GM13976 (cell line): ENCODE data around the gene STPG1.
A peak's percentile ranks its signal among the peaks of the same experiment; 100 is the strongest.

Experiments used
- DNase-seq: peaks from one replicate; pipeline ENCODE4 v3.0.0; 2012; ENCODE audit warnings: low spot score
- in situ Hi-C: fragments of 300-500 bp; cut with MboI; formaldehyde crosslinking; loops from one replicate; pipeline ENCODE4 v1.12.0; 2022; ENCODE audit warnings: low sequenced_read_pairs, mixed read lengths, inconsistent platforms; ENCODE audit not compliant: unreplicated experiment
- TF ChIP-seq, protein P1 (sequence below): IDR thresholded peaks from 2 replicates; pipeline ENCODE4 v1.5.1; 2012; ENCODE audit warnings: borderline replicate concordance, mild to moderate bottlenecking; ENCODE audit not compliant: insufficient read depth; ENCODE audit errors: extremely low read depth, missing control alignments, control extremely low read depth

Gene STPG1

DNA sequence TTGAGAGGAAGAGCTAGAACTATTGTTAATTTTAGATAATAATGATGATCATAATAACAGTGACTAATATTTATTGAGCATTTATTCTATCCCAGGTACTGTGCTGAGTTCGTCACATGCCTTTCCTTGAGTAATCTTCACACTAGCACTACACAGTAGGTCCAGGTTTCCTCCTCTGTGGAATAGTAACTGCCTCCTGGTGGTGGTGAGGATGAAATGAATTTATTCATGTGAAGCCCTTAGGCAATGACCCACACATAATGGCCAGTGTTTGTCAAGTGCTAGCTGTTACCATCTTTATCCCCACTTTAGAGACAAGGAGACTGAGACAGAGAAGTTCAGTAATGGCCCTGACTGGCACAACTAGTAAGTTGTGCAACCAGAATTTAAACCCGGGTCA lies 7.9 kb upstream of the STPG1 start:
- TF ChIP-seq, protein P1, sequence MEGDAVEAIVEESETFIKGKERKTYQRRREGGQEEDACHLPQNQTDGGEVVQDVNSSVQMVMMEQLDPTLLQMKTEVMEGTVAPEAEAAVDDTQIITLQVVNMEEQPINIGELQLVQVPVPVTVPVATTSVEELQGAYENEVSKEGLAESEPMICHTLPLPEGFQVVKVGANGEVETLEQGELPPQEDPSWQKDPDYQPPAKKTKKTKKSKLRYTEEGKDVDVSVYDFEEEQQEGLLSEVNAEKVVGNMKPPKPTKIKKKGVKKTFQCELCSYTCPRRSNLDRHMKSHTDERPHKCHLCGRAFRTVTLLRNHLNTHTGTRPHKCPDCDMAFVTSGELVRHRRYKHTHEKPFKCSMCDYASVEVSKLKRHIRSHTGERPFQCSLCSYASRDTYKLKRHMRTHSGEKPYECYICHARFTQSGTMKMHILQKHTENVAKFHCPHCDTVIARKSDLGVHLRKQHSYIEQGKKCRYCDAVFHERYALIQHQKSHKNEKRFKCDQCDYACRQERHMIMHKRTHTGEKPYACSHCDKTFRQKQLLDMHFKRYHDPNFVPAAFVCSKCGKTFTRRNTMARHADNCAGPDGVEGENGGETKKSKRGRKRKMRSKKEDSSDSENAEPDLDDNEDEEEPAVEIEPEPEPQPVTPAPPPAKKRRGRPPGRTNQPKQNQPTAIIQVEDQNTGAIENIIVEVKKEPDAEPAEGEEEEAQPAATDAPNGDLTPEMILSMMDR, result no peak
- no peak for DNase-seq
- in situ Hi-C loops, result no loop called here

DNA sequence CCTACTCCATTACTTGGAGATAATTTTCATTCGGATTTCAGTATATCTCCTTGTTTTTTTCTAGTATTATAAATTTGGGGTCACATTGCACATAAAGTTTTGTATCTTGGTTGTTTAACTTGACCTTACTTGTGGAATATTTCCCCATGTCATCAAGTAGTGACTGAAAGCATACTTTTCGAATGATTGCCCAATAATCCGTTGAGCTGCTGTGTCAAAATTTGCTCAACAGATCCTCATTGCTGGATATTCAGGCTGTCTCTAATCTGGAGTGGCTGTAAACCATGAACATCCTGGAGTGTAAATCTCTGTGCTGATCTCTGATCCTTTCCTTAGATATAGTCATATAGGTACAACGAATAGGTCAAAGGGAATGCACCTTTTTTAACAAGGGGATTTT lies 7.0 kb upstream of the STPG1 start:
- TF ChIP-seq, protein P1, result no peak
- in situ Hi-C loops, result no loop called here
- no peak for DNase-seq

DNA sequence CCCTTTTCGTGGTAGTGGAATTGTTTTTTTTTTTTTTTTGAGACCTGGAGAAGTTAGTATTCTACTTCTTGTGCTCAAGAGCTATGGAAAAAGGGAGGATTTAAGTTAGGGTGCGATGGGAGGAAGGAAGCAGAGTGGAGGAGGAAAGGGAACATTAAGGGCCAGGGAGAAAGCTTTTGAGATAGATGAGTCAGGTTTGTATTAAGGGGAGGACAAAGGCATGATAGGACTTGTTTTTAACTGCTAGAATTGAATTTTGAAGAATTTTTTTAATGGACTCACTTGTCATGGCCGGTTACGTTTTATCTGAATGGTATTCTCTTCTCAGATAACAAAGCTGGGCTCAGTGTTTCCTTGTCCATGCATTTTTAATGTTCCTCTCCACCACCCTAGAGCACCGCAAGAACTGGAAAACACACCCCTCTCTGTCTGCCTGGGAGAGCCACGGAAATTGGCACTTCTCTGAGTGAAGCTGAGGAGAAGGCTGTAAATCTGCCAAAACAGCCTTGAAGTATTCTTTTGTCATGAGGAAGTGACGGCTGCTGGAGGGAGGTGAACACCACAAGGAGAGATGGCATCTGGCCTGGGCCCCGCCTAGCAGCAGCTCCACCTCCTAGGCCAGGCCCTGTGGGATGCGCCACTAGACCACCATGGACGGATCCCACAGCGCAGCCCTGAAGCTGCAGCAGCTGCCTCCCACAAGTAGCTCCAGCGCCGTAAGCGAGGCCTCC lies 5.5 kb upstream of the STPG1 start:
- TF ChIP-seq, protein P1, result no peak
- in situ Hi-C loops, result no loop called here
- no peak for DNase-seq

DNA sequence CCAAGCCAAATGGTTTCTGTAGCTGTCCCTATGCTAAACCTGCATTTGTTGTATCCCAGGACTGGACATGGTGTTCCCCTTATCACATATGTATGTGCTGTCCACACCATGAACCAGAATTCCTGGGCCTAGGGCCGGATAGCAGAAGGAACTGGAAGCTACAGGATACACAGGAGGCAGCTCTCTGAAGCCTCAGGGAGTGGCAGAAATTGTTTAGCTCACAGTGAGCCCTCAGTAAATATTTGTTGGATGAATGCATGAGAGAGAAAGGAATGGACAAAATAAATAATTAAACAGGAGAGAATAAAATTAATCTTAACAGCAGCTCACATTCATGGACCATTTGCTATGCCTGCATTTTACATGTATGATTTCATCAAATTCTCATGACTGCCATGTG lies 4.1 kb upstream of the STPG1 start:
- in situ Hi-C loops, result no loop called here
- TF ChIP-seq, protein P1, result no peak
- DNase-seq, result no peak

DNA sequence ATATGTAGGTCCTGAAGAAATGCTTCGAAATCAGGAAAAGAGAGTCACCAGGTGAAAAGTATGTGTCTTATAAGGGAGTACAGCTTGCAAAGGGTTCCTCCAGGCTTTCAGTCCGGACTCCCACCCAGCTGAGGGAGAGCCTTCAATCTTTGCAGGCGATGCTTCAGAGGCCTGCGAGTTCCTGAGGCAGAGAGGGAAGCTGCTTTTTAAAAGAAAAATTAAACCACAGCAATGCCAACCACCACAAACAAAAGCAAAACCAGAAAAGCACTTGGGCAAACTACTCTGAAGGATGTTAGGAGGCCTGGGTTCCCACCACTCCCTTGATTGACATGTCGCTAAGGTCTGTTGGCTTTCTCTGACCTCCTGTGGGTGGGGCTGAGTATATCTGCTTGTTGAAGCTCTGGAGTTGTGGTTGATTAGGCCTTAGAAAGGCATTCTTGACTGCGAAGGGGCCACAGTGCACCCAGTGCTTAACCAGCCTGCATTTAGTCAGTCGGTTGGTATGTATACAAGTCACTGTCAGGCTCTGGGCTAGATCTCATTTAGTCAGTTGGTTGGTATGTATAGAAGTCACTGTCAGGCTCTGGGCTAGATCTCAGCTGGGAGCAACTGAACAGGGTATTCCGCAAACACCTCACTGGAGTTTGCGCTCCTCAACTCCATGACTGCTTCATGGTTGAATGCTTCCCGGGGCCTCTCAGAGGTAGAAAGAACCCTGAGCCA lies 3.2 kb upstream of the STPG1 start:
- in situ Hi-C loops, result no loop called here
- TF ChIP-seq, protein P1, result no peak
- DNase-seq, result peak; percentile 64

DNA sequence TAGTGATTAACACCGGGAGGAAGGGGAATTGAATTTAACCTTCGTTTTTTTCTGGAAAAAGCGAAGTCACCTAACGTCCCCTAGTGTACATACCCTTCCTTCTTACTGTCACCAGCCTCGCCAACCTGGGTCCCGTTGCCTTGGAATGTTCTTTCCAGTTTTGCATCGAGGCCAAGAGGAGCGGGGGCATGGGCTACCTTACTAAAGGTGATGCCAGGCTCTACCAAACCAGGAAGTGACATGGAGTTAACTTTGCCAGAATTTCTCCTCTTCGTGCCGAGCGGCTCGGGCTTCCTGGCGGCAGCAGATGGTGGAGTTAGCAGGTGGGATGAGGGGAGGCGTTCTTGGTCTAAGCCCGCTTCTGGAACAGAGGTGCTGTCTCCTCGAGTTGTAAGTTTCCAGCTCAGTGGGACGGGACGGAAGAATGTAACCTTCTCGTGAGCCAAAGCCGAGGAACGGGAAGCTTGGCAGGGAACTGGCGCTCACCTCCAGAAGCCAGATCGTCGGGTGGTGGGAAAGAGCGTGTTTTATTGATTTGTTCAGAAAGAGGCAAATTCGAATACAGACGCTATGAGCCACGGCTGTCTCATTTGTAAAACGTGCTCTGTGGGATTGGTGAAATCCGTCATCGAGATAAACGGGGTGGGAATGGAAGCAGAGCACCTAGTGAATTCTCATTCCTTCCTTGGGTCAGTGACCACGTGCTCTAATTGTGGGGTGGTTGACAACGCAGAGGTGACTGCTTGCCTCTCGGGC lies 2.5 kb upstream of the STPG1 start:
- TF ChIP-seq, protein P1, result no peak
- in situ Hi-C loops, result no loop called here
- DNase-seq, result no peak
